WERI-Rb-1 (cell line): ENCODE results near the gene EHBP1.
A peak's percentile ranks its signal among the peaks of the same experiment; 100 is the strongest.

Experiments
- DNase-seq: peaks from one replicate; pipeline ENCODE4 v3.0.0-alpha.2; 2020
- H3K27ac ChIP-seq: fragments of 250-450 bp; sonication (Bioruptor Pico); 2 replicates; pipeline ENCODE4 v1.5.1; 2020; ENCODE audit warnings: mild to moderate bottlenecking, moderate library complexity
- H3K27me3 ChIP-seq: fragments of 250-450 bp; sonication (Bioruptor Pico); 2 replicates; pipeline ENCODE4 v1.5.1; 2021; ENCODE audit warnings: mild to moderate bottlenecking, low read depth, moderate library complexity; ENCODE audit not compliant: insufficient read depth, severe bottlenecking
- H3K36me3 ChIP-seq: fragments of 250-450 bp; sonication (Bioruptor Pico); 2 replicates; pipeline ENCODE4 v1.5.1; 2020; ENCODE audit warnings: mild to moderate bottlenecking, moderate library complexity
- H3K4me3 ChIP-seq: 2 replicates; pipeline ENCODE4 v1.5.1; 2011; ENCODE audit warnings: low read depth, mild to moderate bottlenecking, control low read depth, low read length
- H3K9me3 ChIP-seq: fragments of 250-450 bp; sonication (Bioruptor Pico); 2 replicates; pipeline ENCODE4 v1.5.1; 2021; ENCODE audit warnings: mild to moderate bottlenecking, moderate library complexity; ENCODE audit not compliant: severe bottlenecking
- TF ChIP-seq, protein P1 (sequence below): IDR thresholded peaks from 2 replicates; pipeline ENCODE4 v1.5.1; 2011; ENCODE audit warnings: low read depth, mild to moderate bottlenecking, control low read depth, inconsistent platforms, low read length

EHBP1 gene

DNA sequence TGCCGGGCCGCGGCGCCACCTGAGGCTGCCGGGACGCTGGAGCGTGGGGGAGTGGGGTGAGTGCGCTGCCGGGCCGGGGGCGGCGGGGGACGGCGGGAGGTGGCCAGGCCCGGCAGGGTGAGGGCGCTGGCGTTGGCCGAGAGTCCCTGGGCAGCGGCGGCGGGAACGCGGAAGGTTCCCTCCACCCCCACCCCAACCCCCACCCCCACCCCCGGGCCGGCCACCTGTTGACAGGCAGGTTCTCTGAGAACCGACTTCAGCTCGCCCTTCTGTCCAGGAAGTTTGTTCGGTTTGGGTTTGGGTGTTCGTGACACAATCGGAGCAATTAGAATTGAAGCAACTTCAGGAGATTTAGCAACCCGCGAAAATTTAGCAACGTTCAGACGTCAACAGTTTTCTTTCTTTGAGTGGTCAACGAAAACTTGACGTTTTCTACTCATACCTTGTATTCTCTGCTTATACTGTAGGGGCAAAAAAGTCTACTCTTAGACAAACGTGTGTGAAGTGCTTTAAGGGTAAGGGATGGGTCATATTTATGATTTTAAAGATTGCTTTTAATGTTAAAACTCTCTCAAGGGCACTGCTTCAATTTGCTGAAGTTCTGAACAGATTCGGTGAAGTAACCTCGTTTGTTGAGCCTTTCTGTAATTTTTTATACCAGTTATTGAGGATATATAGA lies 354.4 kb downstream of the EHBP1 start:
- no peak overlapping the region for H3K27ac ChIP-seq
- peaks cover 60% of the 10 kb centered on the region for H3K27me3 ChIP-seq
- no peaks in the 10 kb centered on the region for H3K36me3 ChIP-seq
- TF ChIP-seq, protein P1, sequence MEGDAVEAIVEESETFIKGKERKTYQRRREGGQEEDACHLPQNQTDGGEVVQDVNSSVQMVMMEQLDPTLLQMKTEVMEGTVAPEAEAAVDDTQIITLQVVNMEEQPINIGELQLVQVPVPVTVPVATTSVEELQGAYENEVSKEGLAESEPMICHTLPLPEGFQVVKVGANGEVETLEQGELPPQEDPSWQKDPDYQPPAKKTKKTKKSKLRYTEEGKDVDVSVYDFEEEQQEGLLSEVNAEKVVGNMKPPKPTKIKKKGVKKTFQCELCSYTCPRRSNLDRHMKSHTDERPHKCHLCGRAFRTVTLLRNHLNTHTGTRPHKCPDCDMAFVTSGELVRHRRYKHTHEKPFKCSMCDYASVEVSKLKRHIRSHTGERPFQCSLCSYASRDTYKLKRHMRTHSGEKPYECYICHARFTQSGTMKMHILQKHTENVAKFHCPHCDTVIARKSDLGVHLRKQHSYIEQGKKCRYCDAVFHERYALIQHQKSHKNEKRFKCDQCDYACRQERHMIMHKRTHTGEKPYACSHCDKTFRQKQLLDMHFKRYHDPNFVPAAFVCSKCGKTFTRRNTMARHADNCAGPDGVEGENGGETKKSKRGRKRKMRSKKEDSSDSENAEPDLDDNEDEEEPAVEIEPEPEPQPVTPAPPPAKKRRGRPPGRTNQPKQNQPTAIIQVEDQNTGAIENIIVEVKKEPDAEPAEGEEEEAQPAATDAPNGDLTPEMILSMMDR, result no peak
- H3K9me3 ChIP-seq, result peaks cover 10% of the 10 kb centered on the region
- DNase-seq, result no peak
- H3K4me3 ChIP-seq, result peak overlapping the region; percentile 42

DNA sequence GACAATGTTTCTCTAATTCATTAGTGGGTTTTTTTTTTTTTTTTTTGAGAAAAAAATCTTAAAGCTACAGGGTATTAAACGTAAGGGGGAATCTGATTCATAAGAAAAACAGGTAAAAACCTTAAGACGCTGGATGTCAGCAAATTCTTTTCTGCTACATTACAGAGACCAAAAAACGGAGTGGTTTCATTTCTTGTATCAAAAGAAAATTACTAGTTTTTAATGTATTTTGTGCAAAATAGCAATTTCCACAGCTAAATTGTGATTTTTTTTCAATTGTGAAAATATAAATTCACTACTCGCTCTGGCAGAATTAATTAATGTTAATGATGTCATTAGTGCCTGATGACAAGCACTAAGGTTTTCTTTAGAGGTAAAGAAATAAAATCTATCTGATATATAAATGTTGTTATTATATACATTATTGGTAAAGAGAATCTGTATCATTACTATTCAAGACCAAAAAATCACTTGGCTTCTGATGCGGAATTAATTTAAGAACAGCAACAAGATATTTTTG lies 355.0 kb downstream of the EHBP1 start:
- H3K9me3 ChIP-seq, result peaks cover 8% of the 10 kb centered on the region
- no peak for DNase-seq
- TF ChIP-seq, protein P1, result no peak
- peaks cover 54% of the 10 kb centered on the region for H3K27me3 ChIP-seq
- no peak overlapping the region; the same call in 1 of the 2 replicates for H3K4me3 ChIP-seq
- no peak overlapping the region for H3K27ac ChIP-seq
- no peaks in the 10 kb centered on the region for H3K36me3 ChIP-seq

DNA sequence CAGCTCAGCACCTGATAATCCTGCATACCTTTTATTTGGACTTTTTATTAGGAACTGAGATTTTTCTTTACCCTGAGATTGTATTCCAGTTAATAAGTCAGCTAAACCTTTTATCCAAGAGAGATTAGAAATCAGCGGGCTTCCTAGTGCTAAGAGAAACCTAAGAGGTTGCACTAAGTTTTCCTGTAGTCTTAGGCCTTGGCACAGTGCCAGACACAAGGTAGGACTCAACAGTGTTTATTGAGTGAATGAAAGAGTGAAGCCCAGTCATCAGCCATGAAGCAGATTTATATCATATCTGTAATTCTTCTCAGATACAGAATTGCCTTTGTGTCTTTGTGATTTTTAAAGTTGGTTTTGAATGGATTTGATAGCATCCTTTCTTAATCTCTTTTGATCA lies 358.7 kb downstream of the EHBP1 start:
- DNase-seq, result peak; percentile 33
- Histone ChIP-seq H3K27me3 (peaks cover 18% of the 10 kb centered on the region), H3K9me3 (peaks cover 4% of the 10 kb centered on the region), H3K27ac (no peak overlapping the region), H3K36me3 (no peaks in the 10 kb centered on the region), H3K4me3 (no peak overlapping the region)
- TF ChIP-seq, protein P1, result no peak

DNA sequence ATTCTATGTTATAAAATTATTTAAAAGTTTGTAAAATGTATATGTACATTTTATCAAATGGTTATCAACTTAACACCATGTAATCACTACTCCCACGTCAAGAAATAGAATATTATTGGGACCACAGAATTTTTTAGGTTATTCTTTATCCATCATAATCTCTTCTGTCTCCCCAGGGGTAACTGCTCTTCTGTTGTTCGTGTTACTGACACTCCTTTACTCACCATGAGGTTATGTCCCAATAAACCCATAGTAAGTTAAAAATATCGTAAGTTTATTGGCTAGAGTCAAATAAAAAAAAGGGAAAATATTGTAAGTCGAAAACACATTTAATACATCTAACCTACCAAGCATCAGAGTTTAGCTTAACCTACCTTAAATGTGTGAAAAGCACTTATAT lies 359.1 kb downstream of the EHBP1 start:
- no peaks in the 10 kb centered on the region for H3K9me3 ChIP-seq
- TF ChIP-seq, protein P1, result no peak
- peaks cover 13% of the 10 kb centered on the region for H3K27me3 ChIP-seq
- H3K36me3 ChIP-seq, result no peaks in the 10 kb centered on the region
- no peak overlapping the region for H3K4me3 ChIP-seq
- H3K27ac ChIP-seq, result no peak overlapping the region
- DNase-seq, result no peak

DNA sequence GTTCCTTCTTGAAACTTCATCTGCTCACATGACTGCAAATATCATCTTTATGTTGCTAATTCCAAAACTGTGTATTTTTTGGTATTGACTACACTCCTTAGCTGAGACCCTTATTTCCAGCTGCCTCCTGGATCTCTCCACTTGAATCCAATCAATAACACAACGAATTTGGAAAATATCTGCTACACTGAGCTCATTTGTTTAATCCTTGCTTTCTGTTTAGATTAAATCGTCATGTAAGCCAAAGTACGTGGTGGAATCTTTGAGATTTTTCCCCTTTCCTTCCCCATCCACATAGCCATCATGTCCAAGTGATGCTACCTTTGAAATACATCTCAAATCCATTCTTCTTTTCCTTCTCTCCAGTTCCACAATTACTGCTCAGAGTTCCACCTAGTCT lies 360.8 kb downstream of the EHBP1 start:
- no peaks in the 10 kb centered on the region for H3K27me3 ChIP-seq
- no peaks in the 10 kb centered on the region for H3K9me3 ChIP-seq
- TF ChIP-seq, protein P1, result no peak
- H3K36me3 ChIP-seq, result no peaks in the 10 kb centered on the region
- H3K4me3 ChIP-seq, result no peak overlapping the region
- DNase-seq, result no peak
- no peak overlapping the region for H3K27ac ChIP-seq

DNA sequence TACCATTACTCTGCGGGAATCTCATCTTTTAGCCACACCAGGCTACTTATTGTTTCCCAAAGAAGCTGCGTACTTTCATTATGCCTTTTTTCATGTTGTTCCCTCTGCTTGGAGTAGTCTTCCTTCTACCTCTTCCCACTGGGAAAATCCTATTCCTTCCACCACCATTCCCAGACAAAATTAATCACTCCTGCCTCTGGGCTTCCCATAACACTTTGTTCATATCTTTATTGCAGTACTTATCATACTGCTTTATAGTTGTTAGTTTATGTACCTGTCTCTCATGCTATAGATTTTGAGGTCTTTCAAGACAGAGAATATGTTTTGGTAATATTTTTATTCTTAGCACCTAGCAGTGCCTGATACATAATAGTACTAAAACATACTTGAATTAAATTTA lies 361.3 kb downstream of the EHBP1 start:
- Histone ChIP-seq H3K9me3 (no peaks in the 10 kb centered on the region), H3K27ac (no peak overlapping the region), H3K36me3 (no peaks in the 10 kb centered on the region), H3K4me3 (no peak overlapping the region), H3K27me3 (no peaks in the 10 kb centered on the region)
- TF ChIP-seq, protein P1, result no peak
- DNase-seq, result no peak
